SK-N-SH (cell line): ENCODE results near the gene TMEM134.

Experiments used
- ELF1 ChIP-seq: IDR thresholded peaks from 2 replicates; pipeline ENCODE4 v1.4.0; 2012
- EP300 ChIP-seq, 2 experiments: IDR thresholded peaks; 2 replicates each; pipeline versions ENCODE4 v1.4.0 to v1.6.1; 2012; ENCODE audit warnings: borderline replicate concordance in 1 of 2, low read depth in 1 of 2, low read length in 1 of 2
- GATA2 ChIP-seq: sonication (generic); formaldehyde crosslinking; IDR thresholded peaks from 2 replicates; pipeline ENCODE4 v1.5.0; 2020; ENCODE audit warnings: mild to moderate bottlenecking, missing genetic modification reagents
- JUND ChIP-seq: IDR thresholded peaks from 2 replicates; pipeline ENCODE4 v1.4.0; 2012
- POLR2AphosphoS5 ChIP-seq: IDR thresholded peaks from 2 replicates; pipeline ENCODE4 v1.6.1; 2012; ENCODE audit warnings: low read depth, low read length
- SMC3 ChIP-seq: IDR thresholded peaks from 2 replicates; pipeline ENCODE4 v1.6.1; 2012; ENCODE audit warnings: low read depth, low read length, improper control_type of control experiment
- USF2 ChIP-seq: fragments of 150-350 bp; IDR thresholded peaks from 2 replicates; pipeline ENCODE4 v1.6.1; 2017; ENCODE audit warnings: antibody characterized with exemption, low read length, low read depth, borderline replicate concordance
- TF ChIP-seq, protein P1 (sequence below): fragments of 200-600 bp; sonication (generic); IDR thresholded peaks from 2 replicates; pipeline ENCODE4 v1.6.1; 2017; ENCODE audit warnings: antibody characterized with exemption, mild to moderate bottlenecking, moderate library complexity
- TF ChIP-seq, protein P2 (sequence below): IDR thresholded peaks from 2 replicates; pipeline ENCODE4 v1.4.0; 2012; ENCODE audit warnings: low read depth

DNA sequence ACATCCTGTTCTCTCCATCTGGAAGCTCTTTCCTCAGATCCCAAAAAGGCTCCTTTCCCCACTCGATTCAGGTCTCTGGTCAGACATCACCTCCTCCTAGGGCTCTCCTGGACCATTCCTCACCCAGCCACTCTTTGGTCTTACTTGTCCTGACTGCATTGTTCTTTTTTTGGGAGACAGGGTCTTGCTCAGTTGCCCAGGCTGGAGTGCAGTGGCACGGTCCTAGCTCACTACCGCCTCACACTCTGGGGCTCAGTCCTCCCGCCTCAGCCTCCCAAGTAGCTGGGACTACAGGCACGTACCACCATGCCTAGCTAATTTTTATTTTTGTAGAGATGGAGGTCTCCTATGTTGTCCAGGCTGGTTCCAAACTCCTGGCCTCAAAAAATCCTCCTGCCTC is 23.5 kb downstream of the TMEM134 start:
- TF ChIP-seq POLR2AphosphoS5 (no peak), JUND (no peak), SMC3 (no peak), USF2 (no peak), EP300 (IDR thresholded peaks at IDR 0.05; ENCODE audit: borderline replicate concordance in 1 of 2, low read depth in 1 of 2, low read length in 1 of 2) (no peak), GATA2 (CRISPR knock-in tag) (no peak), ELF1 (no peak)
- TF ChIP-seq, protein P1, sequence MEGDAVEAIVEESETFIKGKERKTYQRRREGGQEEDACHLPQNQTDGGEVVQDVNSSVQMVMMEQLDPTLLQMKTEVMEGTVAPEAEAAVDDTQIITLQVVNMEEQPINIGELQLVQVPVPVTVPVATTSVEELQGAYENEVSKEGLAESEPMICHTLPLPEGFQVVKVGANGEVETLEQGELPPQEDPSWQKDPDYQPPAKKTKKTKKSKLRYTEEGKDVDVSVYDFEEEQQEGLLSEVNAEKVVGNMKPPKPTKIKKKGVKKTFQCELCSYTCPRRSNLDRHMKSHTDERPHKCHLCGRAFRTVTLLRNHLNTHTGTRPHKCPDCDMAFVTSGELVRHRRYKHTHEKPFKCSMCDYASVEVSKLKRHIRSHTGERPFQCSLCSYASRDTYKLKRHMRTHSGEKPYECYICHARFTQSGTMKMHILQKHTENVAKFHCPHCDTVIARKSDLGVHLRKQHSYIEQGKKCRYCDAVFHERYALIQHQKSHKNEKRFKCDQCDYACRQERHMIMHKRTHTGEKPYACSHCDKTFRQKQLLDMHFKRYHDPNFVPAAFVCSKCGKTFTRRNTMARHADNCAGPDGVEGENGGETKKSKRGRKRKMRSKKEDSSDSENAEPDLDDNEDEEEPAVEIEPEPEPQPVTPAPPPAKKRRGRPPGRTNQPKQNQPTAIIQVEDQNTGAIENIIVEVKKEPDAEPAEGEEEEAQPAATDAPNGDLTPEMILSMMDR, result no peak
- TF ChIP-seq, protein P2, sequence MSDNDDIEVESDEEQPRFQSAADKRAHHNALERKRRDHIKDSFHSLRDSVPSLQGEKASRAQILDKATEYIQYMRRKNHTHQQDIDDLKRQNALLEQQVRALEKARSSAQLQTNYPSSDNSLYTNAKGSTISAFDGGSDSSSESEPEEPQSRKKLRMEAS, result no peak
